T-helper 2 cell treated with Interferon-gamma antibody and Interleukin-4, amounts not matched to agents 100 ng/mL and 5 ng/mL, for 36 hours (primary cell): Measurements from ENCODE around the gene FBLN2. TPM values are rescaled to one million over a fixed set of nuclear protein-coding genes. Genes with fewer than 3 reads are reported as not detected.

Experiments
- intact Hi-C: fragments of 100-400 bp; cut with micrococcal nuclease; formaldehyde crosslinking; loops from one replicate; pipeline ENCODE4 v1.15.1; 2023
- total RNA-seq: library from RNA; stranded (reverse); gene quantifications from 2 replicates; pipeline ENCODE4 v1.2.3, GENCODE V29; 2022

The FBLN2 gene
- total RNA-seq, 1 donor from 2014 or later = not detected

DNA sequence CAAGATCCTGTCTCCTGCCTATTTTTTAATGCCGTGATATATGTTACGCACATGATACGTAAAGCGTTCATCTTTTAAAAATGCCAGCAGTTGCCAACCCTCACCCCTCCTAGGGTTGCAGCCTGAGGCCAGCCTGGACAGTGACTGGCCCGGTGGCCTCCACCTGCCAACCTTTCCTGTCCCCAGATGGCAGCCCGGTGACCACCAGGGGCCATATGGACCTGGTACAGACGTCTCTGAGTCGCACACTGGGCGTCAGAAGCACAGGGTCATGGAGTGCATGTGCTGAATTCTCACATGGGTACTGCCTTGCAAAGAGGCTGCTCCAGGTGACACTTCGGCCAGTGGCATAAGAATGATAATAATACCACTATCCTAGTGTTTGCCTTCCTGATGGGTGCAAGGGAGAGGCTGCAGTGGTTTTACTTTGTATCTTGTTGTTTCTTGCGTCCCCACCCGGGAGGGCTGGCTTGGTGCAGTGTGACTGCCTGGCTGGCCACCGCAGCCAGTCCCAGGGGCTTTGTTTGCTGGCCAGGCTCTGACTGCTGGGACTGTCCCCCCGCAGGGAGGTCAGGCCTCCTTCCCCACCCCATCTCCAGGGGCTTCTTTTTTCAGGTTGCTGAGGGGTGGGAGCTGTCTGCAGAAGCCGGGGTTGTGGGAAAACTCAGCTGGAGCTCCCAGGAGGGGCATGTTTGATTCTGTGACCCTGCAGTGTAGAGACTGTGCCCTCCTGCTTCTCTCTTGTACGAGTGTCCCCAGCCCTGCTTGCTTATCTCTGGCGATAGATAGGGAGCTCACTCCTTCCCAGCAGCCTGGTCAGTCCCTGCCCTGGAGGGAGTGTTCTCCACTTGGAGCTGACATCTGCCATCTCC lies 16.9 kb downstream of the FBLN2 start:
- intact Hi-C loops = no loop called here

DNA sequence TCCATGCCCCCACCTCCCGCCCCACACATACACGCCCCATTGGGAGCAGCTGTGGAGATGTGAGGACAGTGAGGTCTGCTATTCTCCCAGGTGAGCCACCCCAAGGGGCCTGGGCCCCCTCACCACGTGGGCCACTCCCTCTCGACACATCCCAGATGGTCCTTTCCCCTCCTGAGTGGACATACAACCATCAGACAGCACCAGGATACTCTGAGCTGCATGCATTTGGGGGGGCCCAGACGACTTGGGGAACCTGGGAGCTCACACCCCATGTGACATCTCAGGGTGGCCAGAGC lies 17.5 kb downstream of the FBLN2 start:
- intact Hi-C loops = no loop called here

DNA sequence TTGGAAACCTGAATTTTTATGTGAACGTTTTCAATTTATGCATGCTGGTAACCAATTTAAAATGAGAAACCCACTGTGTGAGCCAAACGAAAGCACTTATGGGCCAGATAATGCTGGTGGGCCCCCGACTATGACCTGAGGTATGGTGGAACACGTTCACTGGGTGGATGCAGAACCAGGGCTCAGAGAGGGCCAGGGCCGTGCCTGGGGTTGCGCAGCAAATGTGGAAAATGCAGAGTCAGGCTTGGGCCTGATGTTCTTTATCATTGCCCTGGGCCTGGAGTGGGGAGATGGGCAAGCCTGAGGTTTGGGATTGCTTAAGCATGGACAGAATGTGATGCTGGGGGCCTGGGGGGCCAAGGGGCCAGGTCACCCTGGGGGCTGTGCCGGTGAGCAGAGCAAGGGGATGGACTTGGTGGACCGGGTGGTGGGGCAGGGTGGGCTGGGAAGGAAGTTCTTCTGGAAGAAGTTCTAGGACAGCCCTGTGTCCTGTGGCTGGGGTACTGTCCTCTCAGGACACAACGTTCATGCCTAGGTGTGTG lies 17.9 kb downstream of the FBLN2 start:
- intact Hi-C loops = no loop called here

DNA sequence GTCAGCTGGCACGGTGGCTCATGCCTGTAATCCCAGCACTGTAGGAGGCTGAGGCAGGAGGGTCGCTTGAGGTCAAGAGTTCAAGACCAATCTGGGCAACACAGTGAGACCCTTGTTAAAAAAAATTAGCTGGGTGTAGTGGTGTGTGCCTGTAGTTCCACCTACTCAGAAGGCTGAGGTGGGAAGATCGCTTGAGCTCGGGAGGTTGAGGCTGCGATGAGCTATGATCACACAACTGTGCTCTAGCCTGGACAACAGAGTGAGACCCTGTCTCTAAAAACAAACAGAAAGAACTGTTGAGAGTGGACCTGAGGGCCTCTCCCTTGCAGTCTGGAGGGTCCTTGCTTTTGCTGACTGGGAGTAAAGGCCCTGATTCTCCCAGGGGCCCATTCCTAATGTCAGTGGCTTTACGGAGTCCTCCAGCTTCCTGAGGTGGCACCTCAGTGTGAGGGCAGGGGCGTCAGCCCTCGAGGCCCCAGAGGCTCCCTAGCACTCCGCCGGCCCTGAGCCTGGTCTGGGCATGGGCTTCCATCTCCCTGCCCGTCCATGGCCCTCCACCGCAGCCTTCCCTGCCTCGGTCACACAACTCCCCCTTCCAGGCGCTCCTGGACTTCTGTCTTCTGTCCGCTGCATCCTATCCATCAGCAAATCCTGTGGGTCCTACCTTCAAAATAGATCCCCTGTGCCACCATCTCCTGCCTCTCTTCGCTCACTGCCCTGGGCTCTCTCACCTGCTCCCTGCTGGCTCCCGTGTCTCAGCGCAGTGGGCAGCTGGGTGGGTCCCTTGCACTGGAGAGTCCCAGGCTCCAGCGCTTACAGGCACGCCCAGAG lies 19.0 kb downstream of the FBLN2 start:
- intact Hi-C loops = no loop called here

DNA sequence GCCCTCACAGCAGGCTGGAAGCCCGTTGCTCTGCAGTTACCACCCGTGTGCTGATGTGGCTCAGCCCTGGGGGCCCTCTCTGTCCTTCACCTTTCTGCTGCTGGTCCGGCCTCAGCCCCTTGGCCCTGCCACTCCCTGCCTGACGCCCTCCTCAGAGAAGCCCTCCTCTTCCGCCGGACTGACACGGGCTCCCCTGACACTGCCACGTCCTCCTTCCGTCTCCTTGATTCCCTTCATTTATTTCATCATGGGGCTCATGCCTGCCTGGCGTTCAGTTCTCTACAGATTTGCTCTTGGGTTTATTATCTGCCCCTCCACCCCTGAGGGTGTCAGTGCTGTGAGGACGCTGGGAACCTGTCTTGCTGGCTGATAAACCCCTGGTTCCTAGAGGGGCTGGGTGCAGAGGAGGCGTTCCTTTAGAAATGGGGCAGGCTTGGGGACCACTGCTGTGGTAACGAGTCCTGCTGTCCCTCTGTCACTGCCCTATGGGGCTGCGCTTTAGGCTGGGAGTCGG lies 19.6 kb downstream of the FBLN2 start:
- intact Hi-C loops = no loop called here

DNA sequence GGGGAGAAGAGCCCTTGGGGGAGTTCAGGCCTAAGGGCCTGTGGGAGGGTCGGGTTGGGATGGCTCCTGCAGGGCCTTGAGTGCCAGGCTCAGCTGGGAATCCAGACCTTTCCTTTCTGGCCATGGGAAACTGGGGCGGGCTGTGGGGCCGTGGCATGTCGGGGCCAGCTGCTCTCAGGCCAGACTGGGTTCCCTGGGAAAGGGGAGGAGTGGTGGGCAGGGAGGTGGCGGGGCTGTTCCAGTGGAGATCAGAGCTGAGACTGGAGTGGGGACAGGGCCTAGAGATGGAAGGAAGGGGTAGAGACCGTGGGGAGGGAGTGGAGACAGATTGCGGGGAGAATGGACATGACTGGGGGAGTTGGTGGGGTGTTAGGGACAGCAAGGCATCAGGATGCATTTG lies 20.3 kb downstream of the FBLN2 start:
- intact Hi-C loops = no loop called here

DNA sequence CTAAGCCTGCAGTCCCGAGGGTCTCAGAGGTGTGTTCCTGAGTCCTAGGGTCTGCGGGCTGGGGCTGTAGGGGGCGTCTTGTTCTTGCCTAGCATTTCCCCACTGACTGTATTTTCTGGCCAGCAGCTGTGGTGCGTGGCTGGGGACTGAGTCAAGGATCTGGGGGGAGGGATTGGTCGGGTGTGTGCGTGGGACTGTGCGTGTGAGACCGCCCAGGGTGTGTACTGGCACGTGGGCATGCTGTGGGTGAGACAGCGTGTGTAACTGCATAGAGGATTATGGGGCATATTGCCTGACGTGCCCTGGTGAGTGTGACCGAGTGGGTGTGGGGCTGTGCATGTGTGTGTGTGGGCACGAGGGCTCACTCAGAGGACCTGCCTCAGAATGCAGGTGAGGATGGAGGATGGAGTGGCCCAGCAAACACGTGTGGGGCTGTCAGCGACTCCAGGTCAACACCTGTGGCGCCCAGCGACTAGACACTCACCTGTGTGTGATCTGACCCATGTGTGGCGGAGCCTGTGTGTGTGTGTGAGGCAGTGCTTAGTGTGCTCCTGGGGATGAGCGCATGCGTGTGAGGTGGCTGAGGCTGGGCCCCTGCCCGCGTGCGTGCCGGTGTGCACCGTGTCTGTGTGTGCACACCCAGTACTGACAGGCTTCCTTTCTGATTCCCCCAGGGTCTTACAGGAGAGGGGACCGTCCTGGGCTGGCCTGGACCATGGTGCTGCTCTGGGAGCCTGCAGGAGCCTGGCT lies 20.9 kb downstream of the FBLN2 start:
- intact Hi-C loops = no loop called here

DNA sequence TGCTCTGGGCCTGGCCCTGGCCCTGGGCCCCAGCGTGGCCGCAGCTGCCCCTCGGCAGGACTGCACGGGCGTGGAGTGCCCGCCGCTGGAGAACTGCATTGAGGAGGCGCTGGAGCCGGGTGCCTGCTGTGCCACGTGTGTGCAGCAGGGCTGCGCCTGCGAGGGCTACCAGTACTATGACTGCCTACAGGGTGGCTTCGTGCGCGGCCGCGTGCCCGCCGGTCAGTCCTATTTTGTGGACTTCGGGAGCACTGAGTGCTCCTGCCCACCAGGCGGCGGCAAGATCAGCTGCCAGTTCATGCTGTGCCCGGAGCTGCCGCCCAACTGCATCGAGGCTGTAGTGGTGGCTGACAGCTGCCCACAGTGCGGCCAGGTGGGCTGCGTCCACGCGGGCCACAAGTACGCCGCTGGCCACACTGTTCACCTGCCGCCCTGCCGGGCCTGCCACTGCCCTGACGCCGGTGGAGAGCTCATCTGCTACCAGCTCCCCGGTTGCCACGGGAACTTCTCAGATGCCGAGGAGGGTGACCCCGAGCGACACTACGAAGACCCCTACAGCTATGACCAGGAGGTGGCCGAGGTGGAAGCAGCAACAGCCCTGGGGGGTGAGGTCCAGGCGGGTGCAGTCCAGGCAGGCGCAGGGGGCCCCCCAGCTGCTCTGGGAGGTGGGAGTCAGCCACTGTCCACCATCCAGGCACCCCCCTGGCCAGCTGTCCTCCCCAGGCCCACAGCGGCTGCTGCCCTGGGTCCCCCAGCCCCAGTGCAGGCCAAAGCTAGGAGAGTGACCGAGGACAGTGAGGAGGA lies 21.7 kb downstream of the FBLN2 start:
- intact Hi-C loops = no loop called here

DNA sequence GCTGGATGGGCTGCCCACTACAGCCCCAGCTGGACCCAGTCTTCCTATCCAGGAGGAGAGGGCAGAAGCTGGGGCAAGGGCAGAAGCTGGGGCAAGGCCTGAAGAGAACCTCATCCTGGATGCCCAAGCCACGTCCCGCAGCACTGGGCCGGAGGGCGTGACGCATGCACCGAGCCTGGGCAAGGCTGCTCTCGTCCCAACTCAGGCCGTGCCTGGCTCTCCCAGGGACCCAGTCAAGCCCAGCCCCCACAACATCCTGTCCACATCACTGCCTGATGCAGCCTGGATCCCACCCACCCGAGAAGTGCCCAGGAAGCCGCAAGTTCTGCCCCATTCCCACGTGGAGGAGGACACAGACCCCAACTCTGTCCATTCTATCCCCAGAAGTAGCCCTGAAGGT lies 22.3 kb downstream of the FBLN2 start:
- intact Hi-C loops = no loop called here

DNA sequence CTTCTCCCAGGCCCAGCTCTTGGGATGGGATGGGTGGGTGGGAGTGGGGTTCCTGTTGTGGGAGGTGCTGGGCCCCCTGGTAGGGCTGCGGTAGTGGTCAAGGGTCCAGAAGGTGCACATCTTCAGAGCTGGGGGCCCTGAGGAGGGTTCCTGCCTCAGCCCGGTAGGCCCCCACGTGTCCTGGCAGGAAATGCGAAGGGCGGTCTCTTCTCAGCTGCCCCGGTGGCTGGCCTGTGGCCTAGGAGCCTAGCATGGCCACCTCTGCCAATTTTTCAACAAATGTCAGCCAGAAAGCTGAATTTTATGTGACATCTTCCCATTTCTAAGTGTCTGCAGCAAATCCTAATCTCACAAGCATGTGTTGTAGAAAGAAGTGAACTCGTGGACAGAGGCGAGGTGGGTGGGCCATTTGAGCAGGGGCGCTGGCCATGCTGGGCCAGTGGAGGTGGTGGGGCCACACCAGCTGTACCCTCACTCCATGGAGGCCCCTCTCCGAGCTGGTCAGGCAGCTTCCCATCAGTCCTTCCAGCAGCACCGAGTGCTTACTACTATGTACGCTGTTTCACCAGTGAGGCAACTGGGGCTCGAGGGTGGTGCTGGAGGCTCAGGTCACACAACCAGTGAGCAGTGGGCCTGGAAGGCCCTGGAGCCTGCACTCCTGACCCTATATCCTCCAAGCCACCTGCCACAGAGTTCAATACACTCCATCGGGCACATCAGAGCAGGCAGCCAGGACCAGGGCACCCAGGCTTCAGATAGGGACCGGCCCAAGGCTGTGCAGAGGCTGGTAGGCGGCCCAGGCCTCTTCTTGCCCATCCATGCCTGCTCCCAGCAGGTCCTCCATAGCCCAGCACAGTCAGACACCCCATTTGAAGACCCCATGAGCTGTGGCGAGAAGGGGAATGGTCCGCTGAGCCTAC lies 23.2 kb downstream of the FBLN2 start:
- intact Hi-C loops = no loop called here

DNA sequence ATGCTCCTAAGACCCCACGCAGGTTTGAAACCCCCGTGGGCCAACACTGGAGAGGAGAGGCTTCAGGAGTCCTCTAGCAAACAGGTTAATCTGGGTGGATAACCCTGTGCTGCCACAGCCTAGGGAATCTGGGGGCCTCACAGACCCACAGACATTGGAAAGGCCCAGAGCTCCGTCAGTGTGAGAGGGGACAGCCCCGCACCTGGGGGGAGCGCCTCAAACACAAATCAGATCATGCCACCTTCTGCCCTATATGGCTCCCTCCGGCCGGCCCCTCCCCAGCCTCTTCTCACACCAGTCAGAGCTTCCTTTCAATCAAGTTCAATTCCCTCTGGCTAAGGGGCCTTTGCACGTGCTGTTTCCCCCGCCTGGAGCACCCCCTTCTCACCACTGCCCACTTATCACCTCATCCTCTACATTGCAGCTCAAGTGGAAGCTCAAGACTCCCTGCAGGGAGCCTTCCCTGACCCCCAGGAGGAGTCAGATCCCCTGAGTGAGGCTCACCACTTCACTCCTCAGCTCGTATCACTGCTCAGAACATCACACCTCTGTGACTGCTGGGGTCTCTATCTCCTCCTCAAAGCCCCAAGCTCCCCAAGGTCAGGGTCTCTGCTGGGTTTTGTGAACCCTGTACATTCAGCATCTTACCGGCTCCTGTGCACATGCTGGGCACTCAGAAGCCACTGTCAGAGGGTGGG lies 24.1 kb downstream of the FBLN2 start:
- intact Hi-C loops = no loop called here

DNA sequence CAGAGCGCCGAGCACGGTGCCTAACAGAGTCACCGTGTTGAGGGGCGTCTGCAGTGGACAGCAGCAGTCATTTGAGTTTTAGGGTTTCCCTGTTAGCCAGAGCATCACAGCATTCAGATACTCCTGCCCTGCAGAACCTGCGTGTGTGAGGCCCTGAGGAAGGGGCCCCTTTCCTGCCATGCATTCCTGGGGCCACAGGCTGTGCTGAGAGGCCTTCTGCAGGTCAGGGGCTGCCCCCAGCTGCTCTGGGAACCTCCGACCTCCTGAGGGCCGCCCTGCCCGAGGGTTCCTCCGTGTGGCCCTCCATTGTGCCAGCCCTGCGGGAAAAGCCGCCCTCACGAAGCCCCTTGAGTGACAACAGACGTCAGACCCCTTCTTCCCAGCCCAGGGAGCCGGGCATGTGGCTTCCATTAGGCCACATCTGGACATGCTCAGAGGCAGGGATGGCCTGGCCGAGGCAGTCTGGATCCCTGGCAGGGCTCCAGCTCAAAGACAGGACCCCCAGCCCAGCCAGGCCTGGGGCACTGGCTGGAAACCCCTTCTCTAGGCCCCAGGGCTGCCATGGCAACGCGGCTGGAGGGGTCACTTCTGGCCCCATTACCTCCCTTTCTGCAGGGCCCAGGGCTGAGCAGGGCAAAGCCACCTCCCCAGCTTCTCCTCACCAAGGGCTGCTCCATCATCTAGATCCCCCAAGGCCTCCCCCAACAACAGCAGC lies 25.3 kb downstream of the FBLN2 start:
- intact Hi-C loops = no loop called here

DNA sequence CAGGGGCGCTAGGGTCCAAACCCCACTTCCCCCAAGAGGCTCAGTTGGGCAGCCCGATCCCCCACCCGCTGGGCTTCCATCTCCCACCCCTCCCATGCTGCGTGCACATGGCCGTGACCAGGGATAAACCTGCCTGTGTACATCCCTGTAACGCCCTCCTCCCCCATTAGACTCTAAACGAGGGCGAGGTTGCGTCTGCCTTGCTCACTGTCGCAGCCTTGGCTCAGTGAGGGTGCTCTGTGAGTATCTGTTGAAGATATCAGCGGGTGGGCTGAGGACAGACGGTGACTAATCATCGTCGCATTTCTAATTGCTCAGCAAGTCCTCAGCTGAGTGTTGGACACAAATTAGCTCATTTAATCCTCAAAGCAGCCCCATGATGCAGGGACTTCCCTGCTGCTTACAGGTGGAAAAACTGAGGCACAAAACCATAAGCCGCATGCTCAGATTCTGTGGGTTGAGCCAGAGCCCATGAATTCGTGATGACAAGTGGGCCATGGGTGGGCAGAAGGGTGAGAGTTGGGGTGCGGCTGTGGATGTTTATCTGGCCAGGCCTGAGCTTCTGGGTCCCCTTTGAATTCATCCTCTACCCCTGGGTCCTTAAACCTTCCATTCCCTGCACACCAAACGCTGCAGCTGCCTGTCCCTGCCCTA lies 26.0 kb downstream of the FBLN2 start:
- intact Hi-C loops = no loop called here

DNA sequence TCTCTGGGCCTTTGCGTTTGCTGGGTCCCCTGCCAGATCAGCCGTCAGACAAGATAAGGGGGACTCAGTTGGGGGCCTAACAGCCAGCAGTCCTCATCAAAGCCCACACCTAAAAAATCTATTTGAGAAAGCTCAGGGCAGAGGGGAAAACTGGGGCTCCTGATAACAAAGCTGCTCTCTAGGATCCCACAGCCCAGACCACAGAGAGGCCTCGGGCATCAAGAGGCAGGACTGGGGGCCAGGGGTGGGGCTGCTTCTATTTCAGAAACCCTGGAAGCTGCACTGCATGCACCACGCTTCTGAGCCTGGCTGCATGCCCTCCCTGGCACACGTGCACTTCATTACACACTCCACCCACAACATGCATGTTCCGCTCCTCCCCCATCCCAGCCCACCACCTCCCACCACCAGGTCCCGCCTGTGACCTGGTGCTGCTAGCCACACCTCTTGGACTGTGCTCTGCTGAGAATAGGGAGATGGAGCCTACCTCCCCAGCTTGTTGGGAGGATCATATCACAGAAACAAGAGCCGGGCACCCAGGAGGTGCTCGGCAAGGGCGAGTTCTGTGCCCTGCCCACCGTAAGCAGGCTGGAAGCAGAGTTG lies 26.6 kb downstream of the FBLN2 start:
- intact Hi-C loops = no loop called here

DNA sequence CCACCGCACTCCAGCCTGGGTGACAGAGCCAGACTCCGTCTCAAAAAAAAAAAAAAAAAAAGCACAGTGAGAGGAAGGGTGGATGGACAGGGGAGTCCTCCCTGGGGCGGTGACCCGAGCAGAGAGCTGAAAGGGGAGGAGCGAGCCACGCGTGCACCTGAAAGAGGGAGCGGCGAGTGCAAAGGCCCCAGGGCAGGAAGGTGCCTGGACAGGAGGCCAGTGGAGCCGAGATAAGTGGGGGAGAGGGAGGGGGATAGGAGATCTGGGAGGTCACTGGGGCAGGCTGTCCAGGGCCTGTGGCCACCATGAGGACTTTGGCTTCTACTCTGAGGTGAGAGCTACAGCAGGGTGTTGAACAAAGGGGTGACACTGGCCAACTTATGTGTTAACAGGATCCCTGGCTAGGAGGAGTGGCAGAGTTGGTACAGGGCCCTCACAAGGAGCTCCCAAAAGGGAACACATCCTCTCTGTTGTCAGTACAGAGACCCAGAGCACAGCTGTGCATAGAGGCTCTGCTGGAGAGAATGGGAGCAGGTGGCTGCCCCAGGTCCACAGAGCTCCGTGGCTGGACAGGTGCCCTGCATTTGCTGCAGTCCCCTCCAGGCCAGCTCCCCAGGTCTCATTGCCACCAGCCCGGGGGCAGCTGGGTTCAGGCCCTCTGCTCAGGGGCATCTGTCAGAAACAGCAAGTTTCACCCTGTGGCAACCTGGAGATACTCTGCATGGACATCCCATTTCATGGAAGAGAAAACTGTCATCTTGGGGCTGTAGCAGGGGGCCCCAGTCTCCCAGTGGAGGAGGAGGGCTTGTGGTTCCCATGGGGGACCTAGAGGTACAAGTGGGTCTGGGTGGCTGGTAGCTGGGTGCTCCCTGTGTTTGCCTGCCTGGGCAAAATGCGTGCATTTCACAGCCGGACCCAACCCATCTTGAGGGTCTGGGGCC lies 28.5 kb downstream of the FBLN2 start:
- intact Hi-C loops = no loop called here

DNA sequence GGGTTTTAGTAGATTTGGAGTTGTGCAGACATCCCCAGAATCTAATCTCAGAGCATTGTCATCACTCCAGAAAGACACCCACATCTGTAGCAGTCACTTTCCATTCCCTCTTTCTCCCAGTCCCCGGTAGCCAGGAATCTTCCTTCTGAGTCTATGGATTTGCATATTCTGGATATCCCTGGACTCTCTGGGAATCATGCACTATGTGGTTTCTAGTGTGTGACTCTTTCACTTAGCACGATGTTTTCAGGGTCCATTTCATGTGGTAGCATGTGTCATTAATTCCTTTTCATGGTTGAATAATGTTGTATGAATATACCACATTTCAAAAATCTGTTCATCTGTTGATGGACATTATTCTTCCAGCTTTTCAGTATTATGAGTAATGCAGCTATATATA lies 29.3 kb downstream of the FBLN2 start:
- intact Hi-C loops = no loop called here
